ENCODE data around the gene LIX1. TPM values are rescaled to one million over a fixed set of nuclear protein-coding genes. Genes with fewer than 3 reads are reported as not detected.
"Not testable (repeated sequence)": the region's sequence is repeated elsewhere in the genome, so short reads cannot be mapped to it uniquely, and the experiment has no call there.

The LIX1 gene
- total RNA-seq (2014; rRNA removed) (not detected in 2 replicates), Bru-seq, nascent RNA (percentile 8 among the genes with signal in this experiment), BruChase-seq, experiment 1, labeled RNA remaining after a 6-hour chase (percentile 14 among the genes with signal in this experiment), BruChase-seq, experiment 2, labeled RNA remaining after a 2-hour chase (percentile 13 among the genes with signal in this experiment)
- long read RNA-seq, result 0 reads

GRCh38 chr5:97142521-97143254, at the start of gene LIX1:
LIX1 (minus strand) TSS chr5:97142611; CDS start chr5:97142576, 35 bp downstream.
- Histone ChIP-seq H2AFZ (ENCODE audit: low read length) (peak within 1 kb of the TSS; percentile 37; the same call in 1 of the 2 replicates), H3K9me3 (ENCODE audit: low read length) (no peaks in the 10 kb centered on the region)
- TF ChIP-seq CTCF (conservative IDR thresholded peaks at IDR 0.05; ENCODE audit: low read depth, low read length) (peak; percentile 82), EZH2 (IDR thresholded peaks at IDR 0.05; ENCODE audit: low read length, unreplicated experiment) (no peak)

GRCh38 chr5:97191893-97192292, 49.5 kb upstream of the LIX1 start:
- Histone ChIP-seq H2AFZ (ENCODE audit: low read length) (no peak overlapping the region), H3K27ac (ENCODE audit: low read length) (no peak overlapping the region), H3K9me3 (ENCODE audit: low read length) (no peaks in the 10 kb centered on the region), H4K20me1 (ENCODE audit: low read length) (no peaks in the 10 kb centered on the region), H3K36me3 (ENCODE audit: low read depth, low read length) (no peaks in the 10 kb centered on the region), H3K27me3 (ENCODE audit: low read length) (no peaks in the 10 kb centered on the region), H3K4me3 (ENCODE audit: low read length) (no peak overlapping the region), H3K79me2 (ENCODE audit: low read length) (no peaks in the 10 kb centered on the region), H3K4me2 (ENCODE audit: low read length) (no peak overlapping the region), H3F3A (ENCODE audit: low read length, unreplicated experiment) (no peaks in the 10 kb centered on the region), H3K9me2 (replicated peaks; ENCODE audit: low read length) (no peaks in the 10 kb centered on the region), H3K4me1 (ENCODE audit: insufficient read depth, low read length) (no peaks in the 10 kb centered on the region), H3K9ac (ENCODE audit: low read length) (no peak overlapping the region)
- BruUV-seq (replicated peaks), result no TSS peak
- ChIA-PET CTCF (interaction anchor here (0.6 kb wide), 1 partner anchor 39 kb away, joined by 5 read pairs; no protein-coding TSS in a partner anchor), POLR2A (ENCODE audit: unreplicated experiment) (no interaction called here)
- intact Hi-C loops (cut with micrococcal nuclease), result no loop called here
- DNase-seq (no peak), ATAC-seq (no peak)
- TF ChIP-seq EZH2phosphoT487 (IDR thresholded peaks at IDR 0.05; ENCODE audit: borderline replicate concordance, low read length) (no peak), CTCF (conservative IDR thresholded peaks at IDR 0.05; ENCODE audit: low read depth, low read length) (no peak), EZH2 (IDR thresholded peaks at IDR 0.05; ENCODE audit: low read length, unreplicated experiment) (no peak)

More at GRCh38 chr5:97142521-97143254, at the start of gene LIX1:
- Histone ChIP-seq H3K9me2 (replicated peaks; ENCODE audit: low read length) (no peaks in the 10 kb centered on the region), H3K4me2 (ENCODE audit: low read length) (peak within 1 kb of the TSS; percentile 40; the same call in 1 of the 2 replicates), H3K9ac (ENCODE audit: low read length) (no peak within 1 kb of the TSS), H4K20me1 (ENCODE audit: low read length) (no peaks in the 10 kb centered on the region), H3F3A (ENCODE audit: low read length, unreplicated experiment) (no peaks in the 10 kb centered on the region), H3K27me3 (ENCODE audit: low read length) (no peaks in the 10 kb centered on the region), H3K4me3 (ENCODE audit: low read length) (no peak within 1 kb of the TSS), H3K4me1 (ENCODE audit: insufficient read depth, low read length) (no peaks in the 10 kb centered on the region), H3K27ac (ENCODE audit: low read length) (no peak within 1 kb of the TSS), H3K36me3 (ENCODE audit: low read depth, low read length) (no peaks in the 10 kb centered on the region), H3K79me2 (ENCODE audit: low read length) (no peaks in the 10 kb centered on the region)
- ChIA-PET CTCF (interaction anchor here (0.6 to 1.6 kb wide), 8 partner anchors 81 to 529 kb away, joined by 3 to 19 read pairs (median 6); no protein-coding TSS in a partner anchor), POLR2A (ENCODE audit: unreplicated experiment) (interaction anchor here (0.6 to 0.7 kb wide), 2 partner anchors 145 to 390 kb away, joined by 5 read pairs; no protein-coding TSS in a partner anchor)
- BruUV-seq (replicated peaks), result no TSS peak
- peak; percentile 87 for ATAC-seq
- intact Hi-C loops (cut with micrococcal nuclease), result loop anchor here (1.0 to 5.0 kb wide), 6 partner anchors 100 to 390 kb away; no protein-coding TSS in a partner anchor
- DNase-seq, result peak; percentile 63

- ATAC-seq; H3K9ac ChIP-seq (ENCODE audit: low read length); H3K36me3 ChIP-seq (ENCODE audit: low read depth, low read length); H4K20me1 ChIP-seq (ENCODE audit: low read length); H3K4me3 ChIP-seq (ENCODE audit: low read length); H2AFZ ChIP-seq (ENCODE audit: low read length); CTCF ChIA-PET; DNase-seq; H3K27me3 ChIP-seq (ENCODE audit: low read length); H3K9me2 ChIP-seq (replicated peaks; ENCODE audit: low read length); intact Hi-C loops (cut with micrococcal nuclease); H3K27ac ChIP-seq (ENCODE audit: low read length); H3K4me1 ChIP-seq (ENCODE audit: insufficient read depth, low read length); BruUV-seq (replicated peaks); H3K9me3 ChIP-seq (ENCODE audit: low read length); H3K4me2 ChIP-seq (ENCODE audit: low read length); H3K79me2 ChIP-seq (ENCODE audit: low read length); H3F3A ChIP-seq (ENCODE audit: low read length, unreplicated experiment); POLR2A ChIA-PET (ENCODE audit: unreplicated experiment): not testable (repeated sequence)
These were observed 47.1 kb upstream of the LIX1 start for GRCh38 chr5:97189523-97189922.
